Fibroblast of mammary gland (primary cell): ENCODE data around the gene DCC.

Experiments
- DNase-seq: peaks from one replicate; pipeline ENCODE4 v3.0.0-alpha.2; 2010; ENCODE audit warnings: low read depth
- H3K4me3 ChIP-seq: 2 replicates; pipeline ENCODE4 v1.5.1; 2011; ENCODE audit warnings: low read depth, mild to moderate bottlenecking, low read length, moderate library complexity; ENCODE audit not compliant: control insufficient read depth
- TF ChIP-seq, protein P1 (sequence below): conservative IDR thresholded peaks from 2 replicates; pipeline ENCODE4 v1.5.1; 2011; ENCODE audit warnings: low read depth, low read length, inconsistent platforms; ENCODE audit not compliant: control insufficient read depth, insufficient read depth

DCC gene

DNA sequence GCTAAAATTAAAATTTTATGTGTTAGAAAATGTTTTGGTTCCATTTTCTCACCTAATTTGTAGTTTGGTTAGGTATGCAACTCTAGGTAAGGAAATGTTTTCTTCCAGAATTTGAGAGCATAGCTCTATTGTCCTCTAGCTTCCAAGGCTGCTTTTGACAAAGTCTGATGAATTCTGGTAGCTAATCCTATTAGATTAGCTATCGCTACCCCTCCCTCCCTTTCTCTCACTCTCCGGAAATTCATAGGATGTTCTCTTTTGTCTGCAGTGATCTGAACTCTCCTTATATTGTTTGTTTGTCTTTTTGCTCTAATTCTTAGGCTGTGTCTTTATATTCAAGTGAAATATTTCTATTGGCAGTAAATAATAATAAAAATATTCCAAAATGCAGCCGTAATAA, 382.9 kb downstream of the DCC start:
- H3K4me3 ChIP-seq = no peak overlapping the region
- no peak for DNase-seq
- TF ChIP-seq, protein P1, sequence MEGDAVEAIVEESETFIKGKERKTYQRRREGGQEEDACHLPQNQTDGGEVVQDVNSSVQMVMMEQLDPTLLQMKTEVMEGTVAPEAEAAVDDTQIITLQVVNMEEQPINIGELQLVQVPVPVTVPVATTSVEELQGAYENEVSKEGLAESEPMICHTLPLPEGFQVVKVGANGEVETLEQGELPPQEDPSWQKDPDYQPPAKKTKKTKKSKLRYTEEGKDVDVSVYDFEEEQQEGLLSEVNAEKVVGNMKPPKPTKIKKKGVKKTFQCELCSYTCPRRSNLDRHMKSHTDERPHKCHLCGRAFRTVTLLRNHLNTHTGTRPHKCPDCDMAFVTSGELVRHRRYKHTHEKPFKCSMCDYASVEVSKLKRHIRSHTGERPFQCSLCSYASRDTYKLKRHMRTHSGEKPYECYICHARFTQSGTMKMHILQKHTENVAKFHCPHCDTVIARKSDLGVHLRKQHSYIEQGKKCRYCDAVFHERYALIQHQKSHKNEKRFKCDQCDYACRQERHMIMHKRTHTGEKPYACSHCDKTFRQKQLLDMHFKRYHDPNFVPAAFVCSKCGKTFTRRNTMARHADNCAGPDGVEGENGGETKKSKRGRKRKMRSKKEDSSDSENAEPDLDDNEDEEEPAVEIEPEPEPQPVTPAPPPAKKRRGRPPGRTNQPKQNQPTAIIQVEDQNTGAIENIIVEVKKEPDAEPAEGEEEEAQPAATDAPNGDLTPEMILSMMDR = no peak

DNA sequence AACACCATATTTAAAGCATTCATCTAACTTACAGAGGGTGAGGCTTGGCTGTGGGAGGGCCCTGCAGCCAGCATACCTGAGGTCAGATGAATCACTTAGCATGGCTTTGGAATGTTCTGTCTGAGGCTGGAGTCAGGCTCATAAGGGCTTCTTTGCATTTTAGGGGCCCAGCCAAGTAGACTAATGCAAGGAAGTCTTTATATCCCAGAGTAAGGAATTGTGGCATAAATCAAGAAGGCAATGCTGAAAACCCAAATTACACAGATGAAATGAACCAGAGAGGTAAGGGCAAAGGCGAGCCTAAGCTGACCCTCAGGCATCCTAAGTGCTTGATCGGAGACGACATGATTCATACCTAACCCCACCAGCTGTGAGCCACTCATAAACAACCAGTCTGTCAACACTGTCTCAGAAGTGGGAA, 383.6 kb downstream of the DCC start:
- no peak overlapping the region for H3K4me3 ChIP-seq
- DNase-seq = no peak
- TF ChIP-seq, protein P1 = no peak

DNA sequence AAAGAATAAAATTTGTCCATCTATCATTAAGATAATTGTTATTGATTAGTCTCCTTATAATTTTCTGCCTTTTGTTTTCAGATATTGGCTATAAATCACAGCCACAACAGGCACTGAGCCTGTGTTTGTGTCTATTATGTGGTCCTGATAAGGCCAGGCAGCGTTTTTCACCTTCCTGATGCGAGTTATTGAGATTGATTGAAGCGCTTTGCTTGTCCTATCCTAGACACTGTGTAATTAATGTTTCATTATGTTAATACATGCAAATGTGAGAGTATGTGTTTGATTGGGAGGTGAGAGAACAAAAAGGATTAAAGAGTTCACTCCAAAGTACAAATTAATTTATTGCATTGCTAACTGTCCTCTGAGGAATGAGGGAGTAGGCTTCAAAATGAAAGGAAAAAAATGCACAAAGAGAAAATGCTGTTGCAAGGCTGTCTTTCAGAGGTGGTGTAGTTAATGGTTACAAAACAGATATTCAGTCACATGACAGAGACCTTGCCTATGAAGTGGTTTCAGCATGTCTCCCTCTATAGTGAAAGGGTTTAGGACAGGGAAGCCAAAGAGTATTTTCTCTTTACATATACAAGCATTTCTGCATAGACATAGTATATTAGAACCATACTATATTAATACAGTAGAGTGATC, 391.1 kb downstream of the DCC start:
- no peak for DNase-seq
- TF ChIP-seq, protein P1 = no peak
- no peak overlapping the region for H3K4me3 ChIP-seq

DNA sequence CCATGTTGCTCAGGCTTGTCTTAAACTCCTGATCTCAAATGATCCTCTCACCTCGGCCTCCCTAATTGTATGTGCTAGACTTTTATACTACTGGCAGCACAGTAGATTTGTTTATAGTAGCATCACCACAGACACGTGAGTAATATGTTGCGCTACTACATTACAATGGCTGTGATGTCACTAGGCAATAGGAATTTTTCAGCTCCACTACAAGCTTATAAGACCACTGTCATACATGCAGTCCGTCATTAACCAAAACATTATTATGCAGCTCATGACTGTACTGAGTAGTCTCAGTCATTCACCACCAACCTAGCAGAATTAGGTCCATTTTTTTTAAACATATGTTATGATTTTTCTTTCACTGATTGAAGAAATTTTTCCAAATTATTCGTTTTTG, 398.9 kb downstream of the DCC start:
- TF ChIP-seq, protein P1 = no peak
- no peak overlapping the region for H3K4me3 ChIP-seq
- no peak for DNase-seq

DNA sequence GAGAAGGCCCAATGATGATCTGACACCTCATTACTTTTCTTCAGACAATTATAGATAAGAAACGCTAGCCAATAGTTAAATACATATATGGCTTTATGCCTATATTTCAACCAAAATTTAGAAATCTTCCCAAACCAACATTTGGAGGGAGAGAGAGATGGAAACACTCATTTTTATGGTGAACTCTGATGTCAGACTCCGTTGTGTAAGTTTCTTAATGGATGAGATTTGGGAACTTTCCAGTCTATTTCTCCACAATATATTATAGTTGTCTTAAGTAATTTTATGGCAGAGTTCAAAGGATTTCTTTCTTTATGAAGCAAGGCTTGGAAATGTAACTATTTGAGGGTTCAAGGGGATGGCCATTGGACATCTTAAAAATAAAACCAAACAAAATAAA, 407.0 kb downstream of the DCC start:
- TF ChIP-seq, protein P1 = no peak
- no peak overlapping the region for H3K4me3 ChIP-seq
- no peak for DNase-seq

DNA sequence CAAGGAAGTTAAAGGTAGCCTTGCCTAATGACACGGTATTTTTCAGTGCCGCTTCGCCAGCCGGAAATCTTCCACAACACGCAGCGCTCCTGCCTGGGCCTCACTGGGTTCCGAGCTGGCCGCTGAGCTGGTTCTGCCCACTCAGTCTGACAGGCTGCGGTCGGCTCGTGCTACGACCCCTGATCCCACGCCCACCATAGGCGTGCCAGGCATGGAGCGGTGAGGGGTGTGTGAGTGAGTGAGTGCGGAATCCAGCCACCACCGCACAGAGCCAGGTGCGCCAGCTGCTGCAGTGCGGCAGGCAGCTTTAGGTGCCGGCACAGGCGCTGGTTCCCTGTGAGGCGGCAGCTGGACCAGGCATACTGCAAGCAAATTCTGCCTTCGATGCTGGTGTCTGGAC, 407.9 kb downstream of the DCC start:
- TF ChIP-seq, protein P1 = no peak
- no peak overlapping the region for H3K4me3 ChIP-seq
- no peak for DNase-seq

DNA sequence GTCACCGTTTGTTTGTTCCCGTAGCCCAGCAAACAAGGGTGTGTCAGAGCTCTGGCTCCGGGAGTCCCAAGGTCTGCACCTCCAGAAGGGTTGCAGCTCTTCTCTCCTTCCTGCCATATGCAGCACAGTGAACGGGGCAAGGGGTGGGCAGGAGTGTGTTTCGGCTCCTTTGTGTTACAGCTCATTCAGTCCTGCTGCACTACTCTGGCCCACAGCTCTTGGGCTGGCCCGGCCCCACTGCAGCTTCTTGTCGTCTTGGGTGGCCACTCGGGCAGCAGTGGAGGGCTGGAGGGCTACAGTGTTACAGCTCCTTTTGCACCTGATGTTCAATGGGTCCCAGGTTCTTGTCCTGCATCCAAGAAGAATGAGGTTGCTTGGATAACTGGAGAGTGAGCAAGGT, 408.3 kb downstream of the DCC start:
- H3K4me3 ChIP-seq = no peak overlapping the region
- no peak for DNase-seq
- TF ChIP-seq, protein P1 = no peak
